Muscle of arm (tissue), 12 donors: Measurements from ENCODE around the gene OLFM1. TPM values are rescaled to one million over a fixed set of nuclear protein-coding genes. Genes with fewer than 3 reads are reported as not detected.

Source experiments
- DNase-seq: peaks from one replicate; pipeline ENCODE4 v3.0.0-alpha.2; 2013
- polyA plus RNA-seq, 12 donors: library from polyadenylated mRNA; unstranded; fragments of 120-200 nt; gene quantifications; one replicate each; pipeline ENCODE4 v1.2.1, GENCODE V29; 2013; ENCODE audit not compliant: insufficient read length in 12 of 12

OLFM1 gene
- polyA plus RNA-seq, 12 donors = 2.8 to 25.7 (median 4.2) TPM; not detected in 1

GRCh38 chr9:135169709-135170226 is 82.3 kb downstream of the OLFM1 start:
- no peak for DNase-seq

- no peak for DNase-seq
These were observed 83.1 kb downstream of the OLFM1 start for GRCh38 chr9:135170535-135170934.

Other genes starting within 250 kb of the OLFM1 start
- gene FCN2, start 206.9 kb upstream of the OLFM1 start, polyA plus RNA-seq = under 1 TPM in 1 of 12 donors, not detected in 11; 0.20 TPM
- 10 to 100 TPM in 1 of 12 donors, 1 to 10 TPM in 9, not detected in 2; 2.0 to 25.6 (median 2.9) TPM for gene FCN1, start 169.8 kb upstream of the OLFM1 start, polyA plus RNA-seq